Retinal pigment epithelial cell (primary cell): ENCODE results near the gene PEMT.
A peak's percentile ranks its signal among the peaks of the same experiment; 100 is the strongest.

Source experiments
- DNase-seq: peaks from one replicate; pipeline ENCODE4 v3.0.0-alpha.2; 2010; ENCODE audit warnings: low read depth
- H3K4me3 ChIP-seq: 2 replicates; pipeline ENCODE4 v1.5.1; 2011; ENCODE audit warnings: mild to moderate bottlenecking, low read length, control low read depth, moderate library complexity
- TF ChIP-seq, protein P1 (sequence below): conservative IDR thresholded peaks from 2 replicates; pipeline ENCODE4 v1.5.1; 2011; ENCODE audit warnings: low read depth, low read length, control low read depth, inconsistent platforms

The PEMT gene

GRCh38 chr17:17576772-17577234 lies 14.7 kb downstream of the PEMT start:
- DNase-seq = no peak

DNA sequence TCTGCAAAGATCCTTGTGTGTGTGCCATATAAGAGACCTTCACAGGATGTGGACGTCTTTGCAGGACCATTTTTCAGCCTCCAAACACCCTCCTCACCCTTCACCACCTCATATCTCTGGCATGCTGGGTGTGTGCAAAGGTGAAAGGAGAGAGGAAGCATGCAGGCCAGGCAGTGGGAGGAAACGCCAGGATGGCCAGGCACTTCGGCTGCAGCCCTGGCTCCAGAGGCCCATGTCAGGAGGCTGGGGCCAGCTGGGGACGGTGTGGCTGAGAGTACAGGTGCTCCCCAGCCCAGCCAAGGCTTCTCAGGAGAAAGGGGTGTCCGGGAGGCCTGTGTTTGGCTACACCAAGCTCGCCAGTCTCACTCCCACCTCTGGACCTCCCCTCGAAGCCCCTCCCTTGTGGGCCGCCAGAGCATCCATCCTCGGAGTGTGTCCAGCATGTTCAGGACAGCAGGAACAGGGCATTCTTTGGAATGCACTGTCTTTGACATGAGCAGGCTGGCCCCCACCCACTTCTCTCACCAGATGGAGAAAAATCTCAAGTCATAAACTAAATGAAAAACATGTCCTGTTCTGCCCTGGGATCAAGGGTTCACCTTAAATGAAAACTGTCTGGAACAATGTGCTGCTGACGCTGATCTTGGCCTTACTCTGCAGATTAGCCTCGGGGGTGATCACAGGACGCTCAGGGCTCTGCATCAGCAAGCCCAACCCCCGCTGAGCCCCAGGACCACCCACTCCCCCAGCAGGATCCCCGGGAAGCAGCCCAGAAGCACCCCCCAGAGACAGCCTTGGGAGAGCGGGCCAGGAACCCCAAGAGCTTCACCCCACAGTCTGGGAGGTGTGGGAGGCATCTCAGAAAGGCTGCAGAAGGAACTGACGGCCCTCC lies 15.9 kb downstream of the PEMT start:
- TF ChIP-seq, protein P1, sequence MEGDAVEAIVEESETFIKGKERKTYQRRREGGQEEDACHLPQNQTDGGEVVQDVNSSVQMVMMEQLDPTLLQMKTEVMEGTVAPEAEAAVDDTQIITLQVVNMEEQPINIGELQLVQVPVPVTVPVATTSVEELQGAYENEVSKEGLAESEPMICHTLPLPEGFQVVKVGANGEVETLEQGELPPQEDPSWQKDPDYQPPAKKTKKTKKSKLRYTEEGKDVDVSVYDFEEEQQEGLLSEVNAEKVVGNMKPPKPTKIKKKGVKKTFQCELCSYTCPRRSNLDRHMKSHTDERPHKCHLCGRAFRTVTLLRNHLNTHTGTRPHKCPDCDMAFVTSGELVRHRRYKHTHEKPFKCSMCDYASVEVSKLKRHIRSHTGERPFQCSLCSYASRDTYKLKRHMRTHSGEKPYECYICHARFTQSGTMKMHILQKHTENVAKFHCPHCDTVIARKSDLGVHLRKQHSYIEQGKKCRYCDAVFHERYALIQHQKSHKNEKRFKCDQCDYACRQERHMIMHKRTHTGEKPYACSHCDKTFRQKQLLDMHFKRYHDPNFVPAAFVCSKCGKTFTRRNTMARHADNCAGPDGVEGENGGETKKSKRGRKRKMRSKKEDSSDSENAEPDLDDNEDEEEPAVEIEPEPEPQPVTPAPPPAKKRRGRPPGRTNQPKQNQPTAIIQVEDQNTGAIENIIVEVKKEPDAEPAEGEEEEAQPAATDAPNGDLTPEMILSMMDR = no peak
- no peak for DNase-seq
- H3K4me3 ChIP-seq = no peak overlapping the region

More at GRCh38 chr17:17576772-17577234, 14.7 kb downstream of the PEMT start:
- TF ChIP-seq, protein P1 = no peak
- H3K4me3 ChIP-seq = no peak overlapping the region

DNA sequence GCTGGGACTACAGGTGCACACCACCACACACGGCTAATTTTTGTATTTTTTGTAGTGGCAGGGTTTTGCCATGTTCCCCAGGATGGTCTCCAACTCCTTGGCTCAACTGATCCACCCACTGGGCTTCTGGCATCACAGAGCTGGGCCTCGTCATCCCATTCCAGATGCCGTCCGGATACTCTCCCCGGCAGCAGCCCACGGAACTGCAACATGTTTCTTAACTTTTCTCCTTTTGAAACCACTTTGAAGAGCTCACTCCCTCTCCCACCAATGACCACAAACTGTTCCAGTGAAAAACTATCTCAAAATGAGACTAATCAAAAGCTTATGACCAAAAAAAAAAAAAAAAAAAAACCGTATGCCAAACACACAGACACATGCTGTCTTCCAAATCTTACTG lies 17.6 kb downstream of the PEMT start:
- DNase-seq = no peak
- no peak overlapping the region for H3K4me3 ChIP-seq
- TF ChIP-seq, protein P1 = no peak

DNA sequence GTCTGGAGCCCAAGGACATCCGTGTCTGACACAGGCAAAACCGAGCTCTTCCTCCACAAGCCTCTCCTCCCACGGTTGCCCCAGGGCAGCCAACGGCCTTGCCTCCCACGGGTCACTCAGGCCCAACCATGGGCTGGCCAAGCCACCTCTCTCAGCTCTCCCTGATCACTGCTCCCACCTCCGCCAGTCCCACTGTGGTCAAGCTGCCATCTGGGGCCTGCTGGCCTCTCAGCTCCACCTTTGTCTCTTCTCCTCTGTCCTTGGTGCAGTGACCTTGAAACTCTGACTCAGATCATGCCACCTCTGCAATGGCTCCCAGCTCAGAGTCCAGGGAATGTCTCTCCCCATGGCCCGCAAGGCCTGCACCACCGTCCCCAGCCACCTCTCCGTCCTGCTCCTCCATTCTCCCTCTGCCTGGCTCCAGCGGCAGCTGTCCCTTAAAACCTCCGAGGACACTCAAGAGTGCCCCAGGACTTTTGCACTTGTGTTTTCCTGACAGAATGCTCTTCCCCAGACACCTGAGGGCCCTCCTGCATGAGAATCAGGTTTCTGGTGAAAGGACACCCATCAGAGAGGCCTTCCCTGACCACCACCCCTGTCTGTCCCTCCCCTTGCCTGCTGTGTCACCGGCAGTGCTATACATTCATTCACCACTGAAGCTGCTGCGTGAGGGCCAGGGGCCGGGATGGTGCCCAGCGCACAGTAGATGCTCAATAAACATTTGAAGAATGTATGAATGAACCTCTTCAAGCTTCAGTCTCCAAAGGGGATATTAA lies 19.3 kb downstream of the PEMT start:
- TF ChIP-seq, protein P1 = no peak
- DNase-seq = no peak
- no peak overlapping the region for H3K4me3 ChIP-seq

DNA sequence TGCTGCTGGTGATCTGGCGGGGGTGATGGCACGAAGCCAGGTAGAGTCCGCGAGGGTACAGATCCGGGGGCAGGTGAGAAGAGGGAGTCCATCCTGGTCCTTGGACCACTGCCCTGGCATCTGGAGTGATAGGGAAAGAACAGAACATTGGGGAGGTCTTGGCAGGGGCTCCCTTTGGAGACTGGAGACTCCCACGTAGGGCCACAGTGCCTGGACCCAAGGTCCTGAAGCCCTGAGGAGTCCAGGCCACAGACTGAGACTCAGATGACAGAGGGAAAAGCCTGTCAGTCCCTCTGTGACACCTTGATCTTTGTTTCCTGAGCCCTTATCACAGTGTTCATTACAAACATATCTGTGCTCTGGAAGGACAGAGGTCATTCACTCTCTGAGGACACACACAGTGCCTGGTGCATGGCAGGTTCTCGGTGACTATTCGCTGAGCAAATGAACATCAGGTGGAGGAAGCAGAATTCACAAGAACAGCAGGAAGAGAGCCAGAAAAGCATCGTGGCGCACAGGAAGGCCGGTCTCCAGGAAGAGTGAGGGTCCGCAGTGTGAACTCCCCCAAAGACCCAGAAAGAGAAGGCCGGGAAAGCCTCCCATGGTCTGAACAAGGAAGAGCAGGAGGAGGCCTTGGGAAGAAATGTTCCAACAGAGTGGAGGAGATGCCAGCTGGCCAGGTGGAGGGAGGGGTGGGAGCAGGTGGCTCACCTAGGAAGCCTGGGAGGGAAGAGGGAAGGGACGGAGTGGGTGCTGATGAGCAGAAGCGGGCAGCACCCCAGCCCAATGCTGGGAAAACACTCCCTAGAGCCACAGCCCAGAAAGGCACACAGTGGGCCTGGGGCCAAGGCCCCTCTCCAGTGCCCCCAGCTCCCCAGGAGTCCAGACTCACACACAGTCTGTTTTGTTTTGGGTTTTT lies 20.5 kb downstream of the PEMT start:
- TF ChIP-seq, protein P1 = no peak
- no peak overlapping the region for H3K4me3 ChIP-seq
- no peak for DNase-seq

DNA sequence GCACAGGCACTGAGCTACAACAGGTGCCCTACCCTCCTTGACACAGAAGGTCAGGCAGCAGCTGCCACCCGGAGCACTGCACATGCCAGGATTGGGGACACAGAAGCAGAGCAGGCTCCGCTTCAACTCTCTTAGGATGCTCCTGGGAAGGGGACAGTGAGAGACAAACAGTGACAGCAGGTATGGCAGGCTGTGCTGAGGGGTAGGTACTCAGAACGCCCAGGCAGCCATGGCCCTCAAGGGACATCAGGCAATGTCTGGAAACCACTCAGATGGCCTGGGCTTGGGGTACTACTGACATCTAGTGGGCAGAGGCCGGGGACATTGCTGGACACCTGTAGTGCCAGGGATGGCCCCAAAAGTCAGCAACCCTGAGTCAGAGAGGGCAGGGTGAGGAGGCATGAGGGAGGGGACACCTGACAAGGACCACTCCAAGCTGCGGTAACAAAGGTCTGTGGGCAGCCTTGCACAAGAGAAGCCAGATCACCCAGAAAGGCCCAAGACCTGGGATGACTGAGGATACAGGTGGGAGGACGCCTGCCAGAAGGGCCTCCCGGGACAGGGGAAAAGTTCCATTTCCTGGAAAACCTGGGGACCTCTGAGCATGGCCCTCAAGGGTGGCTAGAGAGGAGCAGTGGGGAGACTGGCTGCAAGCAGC lies 21.2 kb downstream of the PEMT start:
- H3K4me3 ChIP-seq = no peak overlapping the region
- TF ChIP-seq, protein P1 = peak; percentile 57
- DNase-seq = no peak
